Uterus (tissue), 2 donors: ENCODE data around the gene TRA2A.

Source experiments
- POLR2A ChIP-seq, 2 donors: fragments of 450-650 bp; IDR thresholded peaks; one replicate each; pipeline ENCODE4 v1.6.1; 2016; ENCODE audit warnings: antibody characterized with exemption in 2 of 2, mild to moderate bottlenecking in 1 of 2, moderate library complexity in 1 of 2
- TF ChIP-seq, protein P1 (sequence below), 4 experiments: fragments of 200-600 bp in 2 of 4; fragments of 450-650 bp in 2 of 4; sonication (generic) in 2 of 4; IDR thresholded peaks; one replicate each; pipeline ENCODE4 v1.5.1; 2016 to 2019; ENCODE audit warnings: antibody characterized with exemption in 4 of 4, mild to moderate bottlenecking in 2 of 4, moderate library complexity in 1 of 4

DNA sequence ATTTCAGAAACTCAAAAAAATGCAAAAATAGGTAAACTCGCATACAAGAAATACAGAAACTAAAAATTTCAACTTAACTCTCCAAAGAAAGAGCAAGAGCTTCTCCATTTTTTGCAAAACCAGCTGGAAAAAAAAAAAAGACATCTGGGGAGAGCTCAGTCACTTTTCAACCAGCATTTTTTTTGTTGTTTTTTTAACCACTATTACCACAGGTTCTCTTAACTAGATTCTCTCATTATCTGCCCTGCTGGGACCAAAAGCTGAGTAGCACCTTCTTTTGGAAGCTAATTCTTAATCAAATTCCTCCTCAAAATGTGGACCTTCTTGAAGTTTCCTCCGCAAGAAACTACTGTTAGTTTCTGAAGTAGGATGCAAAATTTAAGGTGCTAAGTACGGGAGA lies 75.7 kb downstream of the TRA2A start:
- TF ChIP-seq, protein P1, sequence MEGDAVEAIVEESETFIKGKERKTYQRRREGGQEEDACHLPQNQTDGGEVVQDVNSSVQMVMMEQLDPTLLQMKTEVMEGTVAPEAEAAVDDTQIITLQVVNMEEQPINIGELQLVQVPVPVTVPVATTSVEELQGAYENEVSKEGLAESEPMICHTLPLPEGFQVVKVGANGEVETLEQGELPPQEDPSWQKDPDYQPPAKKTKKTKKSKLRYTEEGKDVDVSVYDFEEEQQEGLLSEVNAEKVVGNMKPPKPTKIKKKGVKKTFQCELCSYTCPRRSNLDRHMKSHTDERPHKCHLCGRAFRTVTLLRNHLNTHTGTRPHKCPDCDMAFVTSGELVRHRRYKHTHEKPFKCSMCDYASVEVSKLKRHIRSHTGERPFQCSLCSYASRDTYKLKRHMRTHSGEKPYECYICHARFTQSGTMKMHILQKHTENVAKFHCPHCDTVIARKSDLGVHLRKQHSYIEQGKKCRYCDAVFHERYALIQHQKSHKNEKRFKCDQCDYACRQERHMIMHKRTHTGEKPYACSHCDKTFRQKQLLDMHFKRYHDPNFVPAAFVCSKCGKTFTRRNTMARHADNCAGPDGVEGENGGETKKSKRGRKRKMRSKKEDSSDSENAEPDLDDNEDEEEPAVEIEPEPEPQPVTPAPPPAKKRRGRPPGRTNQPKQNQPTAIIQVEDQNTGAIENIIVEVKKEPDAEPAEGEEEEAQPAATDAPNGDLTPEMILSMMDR (IDR thresholded peaks at IDR 0.05), result no peak
- no peak for TF ChIP-seq POLR2A (IDR thresholded peaks at IDR 0.05)
